GM12878 (cell line): Measurements from ENCODE around the gene ASB2. TPM values are rescaled to one million over a fixed set of nuclear protein-coding genes. Genes with fewer than 3 reads are reported as not detected.

ENCODE experiments used
- ATAC-seq: fragments of 200-7000 bp; cut with Tn5 transposase; 3 replicates; pipeline ENCODE4 v1.9.1; 2020; ENCODE audit warnings: mild to moderate bottlenecking, moderate library complexity
- BruUV-seq: library from RNA; stranded (reverse); fragments of 400-500 nt; replicated peaks from 2 replicates; lab custom pipeline; 2021; lab: Mats Ljungman, UMichigan
- CTCF ChIA-PET: fragments of 300-600 bp; sonication (Branson Sonifier 250); formaldehyde crosslinking; extraction: SDS; loops from one replicate; lab custom pipeline; 2021; ENCODE audit warnings: inconsistent platforms; lab: Yijun Ruan, JAX
- POLR2A ChIA-PET: fragments of 350-600 bp; formaldehyde crosslinking; extraction: SDS; loops from one replicate; lab custom pipeline; 2021; ENCODE audit warnings: inconsistent platforms; lab: Charles Lee
- RAD21 ChIA-PET: fragments of 300-600 bp; sonication (Branson Sonifier 250); formaldehyde crosslinking; loops from one replicate; lab custom pipeline; 2023; ENCODE audit warnings: antibody characterized with exemption; ENCODE audit not compliant: unreplicated experiment; lab: Charles Lee
- SMC1A ChIA-PET: fragments of 300-600 bp; sonication (Branson Sonifier 250); formaldehyde crosslinking; loops from one replicate; lab custom pipeline; 2023; ENCODE audit not compliant: unreplicated experiment, uncharacterized antibody; lab: Charles Lee
- DNase-seq: peaks from one replicate; pipeline ENCODE4 v3.0.0-alpha.2; 2011; ENCODE audit warnings: low read depth, low spot score
- FAIRE-seq: peaks from 3 replicates; lab custom pipeline; 2011; peaks lifted over from hg19 to GRCh38; lab: Jason Lieb, UNC
- H2AFZ ChIP-seq: 2 replicates; pipeline ENCODE4 v1.6.0; 2011; ENCODE audit warnings: low read depth, low read length, control low read depth; ENCODE audit not compliant: control insufficient read depth
- H3K27ac ChIP-seq: 2 replicates; pipeline ENCODE4 v1.5.1; 2011; ENCODE audit warnings: control low read depth; ENCODE audit not compliant: control insufficient read depth, insufficient read depth
- H3K27me3 ChIP-seq, 2 experiments: replicated peaks in 1 of 2; 2 replicates each; pipeline versions ENCODE4 v1.6.0 to v1.6.1; 2011; ENCODE audit warnings: low read length in 1 of 2; ENCODE audit not compliant: control insufficient read depth in 2 of 2, insufficient read depth in 2 of 2
- H3K36me3 ChIP-seq, 2 experiments: 2 replicates each; pipeline ENCODE4 v1.5.1; 2011; ENCODE audit warnings: low read length in 1 of 2; ENCODE audit not compliant: control insufficient read depth in 2 of 2, insufficient read depth in 2 of 2
- H3K4me1 ChIP-seq: 2 replicates; pipeline ENCODE4 v1.6.1; 2011; ENCODE audit warnings: mild to moderate bottlenecking, low read length, moderate library complexity, mixed read lengths; ENCODE audit not compliant: control insufficient read depth, insufficient read depth
- H3K4me2 ChIP-seq: 2 replicates; pipeline ENCODE4 v1.6.0; 2011; ENCODE audit warnings: control low read depth; ENCODE audit not compliant: control insufficient read depth, insufficient read depth
- H3K4me3 ChIP-seq: fragments of 200-600 bp; sonication (generic); 2 replicates; pipeline ENCODE4 v1.5.1; 2016
- H3K79me2 ChIP-seq: 2 replicates; pipeline ENCODE4 v1.6.0; 2011; ENCODE audit warnings: low read length; ENCODE audit not compliant: control insufficient read depth, insufficient read depth
- H3K9ac ChIP-seq: 2 replicates; pipeline ENCODE4 v1.8.0; 2011; ENCODE audit warnings: low read length, control low read depth, mixed read lengths; ENCODE audit not compliant: control insufficient read depth, insufficient read depth
- H3K9me3 ChIP-seq: replicated peaks from 3 replicates; pipeline ENCODE4 v1.5.1; 2011; ENCODE audit warnings: mild to moderate bottlenecking, low read length; ENCODE audit not compliant: control insufficient read depth, insufficient read depth
- H4K20me1 ChIP-seq: 2 replicates; pipeline ENCODE4 v1.6.0; 2011; ENCODE audit not compliant: control insufficient read depth, insufficient read depth
- PBX3 ChIP-seq: IDR thresholded peaks from 2 replicates; pipeline ENCODE4 v1.6.1; 2011; ENCODE audit warnings: mild to moderate bottlenecking, low read depth, low read length, moderate library complexity; ENCODE audit not compliant: insufficient replicate concordance
- PKNOX1 ChIP-seq: fragments of 450-650 bp; IDR thresholded peaks from 2 replicates; pipeline ENCODE4 v1.6.1; 2016; ENCODE audit warnings: mild to moderate bottlenecking
- RAD51 ChIP-seq: fragments of 450-650 bp; IDR thresholded peaks from 2 replicates; pipeline ENCODE4 v1.6.1; 2016; ENCODE audit warnings: moderate library complexity, mild to moderate bottlenecking, inconsistent platforms
- SIX5 ChIP-seq: IDR thresholded peaks from 2 replicates; pipeline ENCODE4 v1.6.1; 2011; ENCODE audit warnings: mild to moderate bottlenecking, low read depth, low read length, moderate library complexity; ENCODE audit not compliant: severe bottlenecking
- WGBS: methylation state at CpG from one replicate; pipeline ENCODE4 v1.1.6; 2016; ENCODE audit warnings: low lambda C conversion rate; ENCODE audit not compliant: insufficient replicate concordance, insufficient coverage; ENCODE audit errors: missing lambda C conversion rate; 5-methylcytosine and 5-hydroxymethylcytosine counted together
- in situ Hi-C: fragments of 300-500 bp; cut with MboI; formaldehyde crosslinking; loops from 9 replicates; pipeline ENCODE4 v1.14.3; 2018; ENCODE audit warnings: mixed read lengths
- intact Hi-C: fragments of 100-400 bp; cut with micrococcal nuclease; formaldehyde crosslinking; loops from one replicate; pipeline ENCODE4 v1.14.2; 2022; ENCODE audit not compliant: unreplicated experiment
- polyA plus RNA-seq, 11 experiments: library from polyadenylated mRNA; depleted of rRNA in 4 of 11; unstranded in 6 of 11; stranded (reverse) in 5 of 11; fragments of >200 nt; fragmentation: Nextera tagmentation in 4 of 11; fragmentation: Illumina TruSeq in 1 of 11; extraction: Ambion mirVana in 4 of 11; extraction: Trizol in 1 of 11; gene quantifications; 1 replicate in 1 of 11; 2 replicates in 10 of 11; pipeline versions ENCODE4 v1.2.1 to v1.2.3, GENCODE V29; 2011 to 2016; ENCODE audit warnings: inconsistent platforms in 2 of 11, missing spikeins in 2 of 11, low read depth in 1 of 11
- total RNA-seq, 4 experiments: library from RNA; depleted of rRNA in 3 of 4; stranded (reverse); fragments of >200 nt in 3 of 4; fragmentation: Illumina TruSeq in 1 of 4; extraction: Trizol in 1 of 4; gene quantifications; 2 replicates each; pipeline versions ENCODE4 v1.2.1 to v1.2.3, GENCODE V29; 2013 to 2021

ASB2 gene
- total and polyA plus RNA-seq, 10 of the 15 experiments (the other 5 are each of a cell fraction or from before 2014, with no cell fraction given) = 3.0 to 54.8 (median 33.5) TPM

GRCh38 chr14:93994919-93995682 is 18.7 kb upstream of the ASB2 start:
- H3K9me3 ChIP-seq = no peaks in the 10 kb centered on the region
- no peak overlapping the region for H3K27ac ChIP-seq
- FAIRE-seq (no peak), ATAC-seq (no peak), DNase-seq (no peak)
- 55% methylated on average over 13 of the region's 13 CpGs for WGBS
- no peaks in the 10 kb centered on the region for H3K36me3 ChIP-seq
- H3K4me2 ChIP-seq = no peak overlapping the region
- H3K27me3 ChIP-seq = no peaks in the 10 kb centered on the region
- H4K20me1 ChIP-seq = no peaks in the 10 kb centered on the region
- CTCF ChIA-PET = interaction anchor here (1.4 to 16.9 kb wide), 3 partner anchors 10 to 57 kb away, joined by 3 to 541 read pairs (median 399); partner anchors contain the start of gene ASB2
- TF ChIP-seq PBX3 (peak; percentile 75), RAD51 (no peak), PKNOX1 (peak; percentile 79), SIX5 (no peak)
- H2AFZ ChIP-seq = no peak overlapping the region
- H3K79me2 ChIP-seq = no peaks in the 10 kb centered on the region
- in situ Hi-C loops = no loop called here
- intact Hi-C loops = no loop called here
- RAD21 ChIA-PET = interaction anchor here (1.0 to 2.5 kb wide), 2 partner anchors 34 to 55 kb away, joined by 3 to 9 read pairs; no protein-coding TSS in a partner anchor
- H3K9ac ChIP-seq = no peak overlapping the region
- POLR2A ChIA-PET = interaction anchor here (1.4 kb wide), 1 partner anchor 36 kb away, joined by 3 read pairs; no protein-coding TSS in a partner anchor
- H3K4me3 ChIP-seq = no peak overlapping the region
- SMC1A ChIA-PET = interaction anchor here (1.1 to 7.3 kb wide), 4 partner anchors 9 to 57 kb away, joined by 3 to 180 read pairs (median 80); partner anchors contain the start of gene ASB2
- BruUV-seq = no TSS peak
- peaks cover 17% of the 10 kb centered on the region for H3K4me1 ChIP-seq
